ENCODE measurements around the gene WDFY4.

DNA sequence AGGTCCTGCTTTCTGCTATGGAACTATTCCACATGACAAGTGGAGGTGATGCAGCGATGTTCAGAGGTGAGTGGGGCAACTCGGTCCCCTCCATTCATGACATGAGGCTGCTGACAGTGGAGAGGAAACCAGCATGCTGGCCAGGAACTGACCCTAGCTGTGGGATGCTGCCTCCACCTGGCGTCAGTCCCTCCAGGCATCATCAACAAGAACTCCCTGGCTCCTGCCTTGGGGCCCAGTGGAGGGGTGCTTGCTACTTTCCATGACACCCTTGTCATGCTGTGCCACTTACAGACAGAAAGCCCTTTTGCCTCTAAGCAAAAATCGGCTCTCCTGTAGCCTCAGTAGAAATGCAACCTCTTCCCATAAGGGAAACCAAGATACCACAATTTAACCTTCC is 136.4 kb downstream of the WDFY4 start:
- TF ChIP-seq, protein P1, sequence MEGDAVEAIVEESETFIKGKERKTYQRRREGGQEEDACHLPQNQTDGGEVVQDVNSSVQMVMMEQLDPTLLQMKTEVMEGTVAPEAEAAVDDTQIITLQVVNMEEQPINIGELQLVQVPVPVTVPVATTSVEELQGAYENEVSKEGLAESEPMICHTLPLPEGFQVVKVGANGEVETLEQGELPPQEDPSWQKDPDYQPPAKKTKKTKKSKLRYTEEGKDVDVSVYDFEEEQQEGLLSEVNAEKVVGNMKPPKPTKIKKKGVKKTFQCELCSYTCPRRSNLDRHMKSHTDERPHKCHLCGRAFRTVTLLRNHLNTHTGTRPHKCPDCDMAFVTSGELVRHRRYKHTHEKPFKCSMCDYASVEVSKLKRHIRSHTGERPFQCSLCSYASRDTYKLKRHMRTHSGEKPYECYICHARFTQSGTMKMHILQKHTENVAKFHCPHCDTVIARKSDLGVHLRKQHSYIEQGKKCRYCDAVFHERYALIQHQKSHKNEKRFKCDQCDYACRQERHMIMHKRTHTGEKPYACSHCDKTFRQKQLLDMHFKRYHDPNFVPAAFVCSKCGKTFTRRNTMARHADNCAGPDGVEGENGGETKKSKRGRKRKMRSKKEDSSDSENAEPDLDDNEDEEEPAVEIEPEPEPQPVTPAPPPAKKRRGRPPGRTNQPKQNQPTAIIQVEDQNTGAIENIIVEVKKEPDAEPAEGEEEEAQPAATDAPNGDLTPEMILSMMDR (IDR thresholded peaks at IDR 0.05), result no peak
- no peak for TF ChIP-seq POLR2AphosphoS5 (IDR thresholded peaks at IDR 0.05)
- no peak for TF ChIP-seq POLR2A (IDR thresholded peaks at IDR 0.05)

Measured in gastroesophageal sphincter (tissue), 3 donors.